ENCODE data around the gene BCAS3.
"Not testable (repeated sequence)": the region's sequence is repeated elsewhere in the genome, so short reads cannot be mapped to it uniquely, and the experiment has no call there.

BCAS3 gene

GRCh38 chr17:60748204-60748603, 70.6 kb downstream of the BCAS3 start:
- no peak for DNase-seq

- no peak for DNase-seq
Measured at GRCh38 chr17:60749050-60749449, 71.4 kb downstream of the BCAS3 start.

GRCh38 chr17:60749708-60750107, 72.1 kb downstream of the BCAS3 start:
- no peak for DNase-seq

GRCh38 chr17:60750640-60751039, 73.0 kb downstream of the BCAS3 start:
- no peak for DNase-seq

- DNase-seq, result no peak
Measured at GRCh38 chr17:60751884-60752283, 74.2 kb downstream of the BCAS3 start.

- DNase-seq, result no peak
Measured at GRCh38 chr17:60752873-60753577, 75.4 kb downstream of the BCAS3 start.

GRCh38 chr17:60754057-60754604, 76.5 kb downstream of the BCAS3 start:
- no peak for DNase-seq

- not testable (repeated sequence) for DNase-seq
Measured at GRCh38 chr17:60756798-60757197, 79.1 kb downstream of the BCAS3 start.

- no peak for DNase-seq
Measured at GRCh38 chr17:60757437-60757836, 79.8 kb downstream of the BCAS3 start.

- DNase-seq, result no peak
Measured at GRCh38 chr17:60759756-60760155, 82.1 kb downstream of the BCAS3 start.

- DNase-seq, result not testable (repeated sequence)
Measured at GRCh38 chr17:60761301-60761700, 83.7 kb downstream of the BCAS3 start.

GRCh38 chr17:60766778-60767190, 89.1 kb downstream of the BCAS3 start:
- no peak for DNase-seq

GRCh38 chr17:60767744-60768308, 90.2 kb downstream of the BCAS3 start:
- no peak for DNase-seq

GRCh38 chr17:60769327-60769726, 91.7 kb downstream of the BCAS3 start:
- DNase-seq, result no peak

- DNase-seq, result no peak
Measured at GRCh38 chr17:60770946-60771422, 93.3 kb downstream of the BCAS3 start.

- not testable (repeated sequence) for DNase-seq
Measured at GRCh38 chr17:60771621-60772020, 94.0 kb downstream of the BCAS3 start.

GRCh38 chr17:60773552-60773951, 95.9 kb downstream of the BCAS3 start:
- DNase-seq, result no peak

- no peak for DNase-seq
Measured at GRCh38 chr17:60781880-60782412, 104.3 kb downstream of the BCAS3 start.

- no peak for DNase-seq
Measured at GRCh38 chr17:60782742-60783141, 105.1 kb downstream of the BCAS3 start.

- no peak for DNase-seq
Measured at GRCh38 chr17:60790205-60790604, 112.6 kb downstream of the BCAS3 start.

- DNase-seq, result no peak
Measured at GRCh38 chr17:60792250-60792898, 114.7 kb downstream of the BCAS3 start.

- DNase-seq, result no peak
Measured at GRCh38 chr17:60798576-60798975, 120.9 kb downstream of the BCAS3 start.

GRCh38 chr17:60802377-60802776, 124.7 kb downstream of the BCAS3 start:
- no peak for DNase-seq

- DNase-seq, result no peak
Measured at GRCh38 chr17:60803059-60803458, 125.4 kb downstream of the BCAS3 start.

Measured in activated CD4-positive, alpha-beta T cell treated with anti-CD3 and anti-CD28 coated beads for 1 hour (primary cell).